PC-9 (cell line): Measurements from ENCODE around the gene CEP72. TPM values are rescaled to one million over a fixed set of nuclear protein-coding genes. Genes with fewer than 3 reads are reported as not detected.

Source experiments
- BruUV-seq: library from RNA; stranded (reverse); fragments of 400-500 nt; replicated peaks from 2 replicates; lab custom pipeline; 2021; lab: Mats Ljungman, UMichigan
- CTCF ChIA-PET: fragments of 300-600 bp; sonication (Branson Sonifier 250); formaldehyde crosslinking; loops from one replicate; lab custom pipeline; 2022; ENCODE audit warnings: antibody characterized with exemption; lab: Charles Lee
- POLR2A ChIA-PET: fragments of 300-600 bp; sonication (Branson Sonifier 250); formaldehyde crosslinking; loops from one replicate; lab custom pipeline; 2022; ENCODE audit warnings: antibody characterized with exemption; ENCODE audit not compliant: unreplicated experiment; lab: Charles Lee
- DNase-seq, 2 experiments: peaks; one replicate each; pipeline versions ENCODE4 v3.0.0 to v3.0.0-alpha.2; 2015 to 2022; ENCODE audit warnings: mixed read lengths in 1 of 2
- H2AFZ ChIP-seq: fragments of 200-600 bp; sonication (generic); 2 replicates; pipeline ENCODE4 v1.8.1; 2017; ENCODE audit warnings: antibody characterized with exemption
- H3F3A ChIP-seq: fragments of 200-600 bp; sonication (generic); 2 replicates; pipeline ENCODE4 v1.8.1; 2017; ENCODE audit warnings: antibody characterized with exemption, mild to moderate bottlenecking, low read depth; ENCODE audit not compliant: insufficient read depth
- H3K27ac ChIP-seq: fragments of 200-600 bp; sonication (generic); 2 replicates; pipeline ENCODE4 v1.6.1; 2016; ENCODE audit warnings: mixed run types
- H3K27me3 ChIP-seq: fragments of 200-600 bp; sonication (generic); 2 replicates; pipeline ENCODE4 v1.6.1; 2016; ENCODE audit warnings: low read depth, mixed run types; ENCODE audit not compliant: insufficient read depth
- H3K36me3 ChIP-seq: fragments of 200-600 bp; sonication (generic); 2 replicates; pipeline ENCODE4 v1.6.1; 2016; ENCODE audit warnings: low read depth, mixed run types
- H3K4me1 ChIP-seq: fragments of 200-600 bp; sonication (generic); replicated peaks from 2 replicates; pipeline ENCODE4 v1.6.1; 2016; ENCODE audit warnings: mixed run types; ENCODE audit not compliant: insufficient read depth
- H3K4me2 ChIP-seq: fragments of 200-600 bp; sonication (generic); 2 replicates; pipeline ENCODE4 v1.6.1; 2017; ENCODE audit warnings: mixed run types
- H3K4me3 ChIP-seq: fragments of 200-600 bp; sonication (generic); 2 replicates; pipeline ENCODE4 v1.6.1; 2016; ENCODE audit warnings: mixed run types
- H3K79me2 ChIP-seq: fragments of 200-600 bp; sonication (generic); 2 replicates; pipeline ENCODE4 v1.6.1; 2017; ENCODE audit warnings: low read depth, mixed run types
- H3K9me2 ChIP-seq: fragments of 200-600 bp; sonication (generic); 2 replicates; pipeline ENCODE4 v1.8.1; 2017; ENCODE audit warnings: mild to moderate bottlenecking; ENCODE audit not compliant: insufficient read depth
- H3K9me3 ChIP-seq: fragments of 200-600 bp; sonication (generic); 2 replicates; pipeline ENCODE4 v1.8.1; 2016; ENCODE audit warnings: low read depth; ENCODE audit not compliant: insufficient read depth
- H4K20me1 ChIP-seq: fragments of 200-600 bp; sonication (generic); 2 replicates; pipeline ENCODE4 v1.8.1; 2017; ENCODE audit not compliant: insufficient read depth
- EZH2 ChIP-seq: fragments of 200-600 bp; sonication (generic); IDR thresholded peaks from 2 replicates; pipeline ENCODE4 v1.8.0; 2017; ENCODE audit warnings: antibody characterized with exemption, low read depth
- intact Hi-C: fragments of 100-400 bp; cut with micrococcal nuclease; formaldehyde crosslinking; loops from one replicate; pipeline ENCODE4 v1.10.0; 2022; ENCODE audit not compliant: unreplicated experiment
- total RNA-seq: library from RNA; stranded (reverse); gene quantifications from 2 replicates; pipeline ENCODE4 v1.2.3, GENCODE V29; 2021
- TF ChIP-seq, protein P1 (sequence below): fragments of 200-600 bp; sonication (generic); conservative IDR thresholded peaks from 2 replicates; pipeline ENCODE4 v1.6.1; 2017; ENCODE audit warnings: mixed run types, antibody characterized with exemption, mild to moderate bottlenecking, moderate library complexity

The CEP72 gene
- total RNA-seq, 1 experiment from 2014 or later, result 86.8 TPM

GRCh38 chr5:651296-652022, 39.3 kb downstream of the CEP72 start:
- intact Hi-C loops, result no loop called here
- no peak overlapping the region for H2AFZ ChIP-seq
- no peak overlapping the region for H3K27ac ChIP-seq
- no peak overlapping the region for H3K4me2 ChIP-seq
- no peaks in the 10 kb centered on the region for H3K79me2 ChIP-seq
- peaks cover 15% of the 10 kb centered on the region for H3F3A ChIP-seq
- H3K9me2 ChIP-seq, result no peaks in the 10 kb centered on the region
- H3K4me1 ChIP-seq, result no peaks in the 10 kb centered on the region
- no peak for TF ChIP-seq EZH2
- TF ChIP-seq, protein P1, sequence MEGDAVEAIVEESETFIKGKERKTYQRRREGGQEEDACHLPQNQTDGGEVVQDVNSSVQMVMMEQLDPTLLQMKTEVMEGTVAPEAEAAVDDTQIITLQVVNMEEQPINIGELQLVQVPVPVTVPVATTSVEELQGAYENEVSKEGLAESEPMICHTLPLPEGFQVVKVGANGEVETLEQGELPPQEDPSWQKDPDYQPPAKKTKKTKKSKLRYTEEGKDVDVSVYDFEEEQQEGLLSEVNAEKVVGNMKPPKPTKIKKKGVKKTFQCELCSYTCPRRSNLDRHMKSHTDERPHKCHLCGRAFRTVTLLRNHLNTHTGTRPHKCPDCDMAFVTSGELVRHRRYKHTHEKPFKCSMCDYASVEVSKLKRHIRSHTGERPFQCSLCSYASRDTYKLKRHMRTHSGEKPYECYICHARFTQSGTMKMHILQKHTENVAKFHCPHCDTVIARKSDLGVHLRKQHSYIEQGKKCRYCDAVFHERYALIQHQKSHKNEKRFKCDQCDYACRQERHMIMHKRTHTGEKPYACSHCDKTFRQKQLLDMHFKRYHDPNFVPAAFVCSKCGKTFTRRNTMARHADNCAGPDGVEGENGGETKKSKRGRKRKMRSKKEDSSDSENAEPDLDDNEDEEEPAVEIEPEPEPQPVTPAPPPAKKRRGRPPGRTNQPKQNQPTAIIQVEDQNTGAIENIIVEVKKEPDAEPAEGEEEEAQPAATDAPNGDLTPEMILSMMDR, result no peak
- DNase-seq, result no peak
- POLR2A ChIA-PET, result no interaction called here
- H3K9me3 ChIP-seq, result peaks cover 9% of the 10 kb centered on the region
- CTCF ChIA-PET, result no interaction called here
- H3K27me3 ChIP-seq, result no peaks in the 10 kb centered on the region
- no TSS peak for BruUV-seq
- H3K36me3 ChIP-seq, result peaks cover 25% of the 10 kb centered on the region
- H4K20me1 ChIP-seq, result no peaks in the 10 kb centered on the region
- H3K4me3 ChIP-seq, result no peak overlapping the region

DNA sequence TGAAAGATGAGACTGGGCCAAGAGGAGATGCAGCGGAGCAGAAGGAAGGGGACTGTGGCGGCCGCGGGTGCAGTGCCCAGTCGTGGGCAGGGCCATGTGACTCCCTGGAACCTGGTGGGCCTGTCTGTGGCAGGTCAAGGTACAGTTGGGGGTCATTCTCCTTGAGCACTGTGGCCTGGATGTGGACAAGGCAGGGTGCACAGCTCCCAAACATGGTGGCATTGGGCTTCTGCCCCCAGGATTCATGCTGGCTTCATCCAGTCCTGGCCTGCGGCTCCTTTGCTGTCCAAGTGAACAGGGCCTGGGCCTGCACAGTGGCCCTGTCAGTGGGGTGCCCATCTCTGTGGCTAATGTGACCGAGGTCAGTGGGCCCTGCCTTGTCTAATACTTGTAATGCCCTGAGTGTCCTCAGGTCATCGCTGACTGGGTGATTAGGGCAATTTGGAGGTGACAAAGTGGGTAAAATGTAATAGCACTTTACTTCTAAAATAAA, 39.9 kb downstream of the CEP72 start:
- Histone ChIP-seq H3F3A (peaks cover 11% of the 10 kb centered on the region), H3K27me3 (no peaks in the 10 kb centered on the region), H3K9me3 (peaks cover 9% of the 10 kb centered on the region), H3K36me3 (peaks cover 19% of the 10 kb centered on the region), H3K4me1 (no peaks in the 10 kb centered on the region), H3K9me2 (no peaks in the 10 kb centered on the region), H3K4me3 (no peak overlapping the region), H4K20me1 (no peaks in the 10 kb centered on the region), H3K4me2 (no peak overlapping the region), H3K27ac (no peak overlapping the region), H3K79me2 (no peaks in the 10 kb centered on the region), H2AFZ (no peak overlapping the region)
- BruUV-seq, result no TSS peak
- no peak for TF ChIP-seq EZH2
- TF ChIP-seq, protein P1, result no peak
- CTCF ChIA-PET, result no interaction called here
- POLR2A ChIA-PET, result no interaction called here
- intact Hi-C loops, result no loop called here
- DNase-seq, result no peak

- H3K79me2 ChIP-seq, result no peaks in the 10 kb centered on the region
- no peaks in the 10 kb centered on the region for H4K20me1 ChIP-seq
- no peaks in the 10 kb centered on the region for H3K27me3 ChIP-seq
- ChIA-PET CTCF (no interaction called here), POLR2A (interaction anchor here (0.6 kb wide), 1 partner anchor 234 kb away, joined by 3 read pairs; no protein-coding TSS in a partner anchor)
- H3K27ac ChIP-seq, result no peak overlapping the region
- H3K4me3 ChIP-seq, result no peak overlapping the region
- peaks cover 2% of the 10 kb centered on the region for H3K9me3 ChIP-seq
- peaks cover 11% of the 10 kb centered on the region for H3K36me3 ChIP-seq
- intact Hi-C loops, result no loop called here
- BruUV-seq, result no TSS peak
- peaks cover 3% of the 10 kb centered on the region for H3F3A ChIP-seq
- H3K4me1 ChIP-seq, result no peaks in the 10 kb centered on the region
- TF ChIP-seq, protein P1, result no peak
- H2AFZ ChIP-seq, result no peak overlapping the region
- no peak overlapping the region for H3K4me2 ChIP-seq
- no peak for DNase-seq
- H3K9me2 ChIP-seq, result no peaks in the 10 kb centered on the region
Observed at GRCh38 chr5:652773-653350, 40.7 kb downstream of the CEP72 start.
